Islet of Langerhans (tissue), 1 donor: ENCODE measurements around the gene MEX3D.

Experiments
- FAIRE-seq: peaks from one replicate; lab custom pipeline; 2011; peaks lifted over from hg19 to GRCh38; lab: Jason Lieb, UNC

Gene MEX3D

GRCh38 chr19:1568320-1569019 is at the start of gene MEX3D:
TSS of gene MEX3D (minus strand) at chr19:1568325. CDS start at chr19:1568058, 267 bp downstream.
- FAIRE-seq = no peak

- FAIRE-seq = no peak
Measured at GRCh38 chr19:1616875-1617274, 48.8 kb upstream of the MEX3D start.

GRCh38 chr19:1616396-1616795 is 48.3 kb upstream of the MEX3D start:
- no peak for FAIRE-seq

- no peak for FAIRE-seq
Measured at GRCh38 chr19:1615156-1615765, 47.1 kb upstream of the MEX3D start.

GRCh38 chr19:1613808-1614570 is 45.9 kb upstream of the MEX3D start:
- FAIRE-seq = no peak

- FAIRE-seq = no peak
Measured at GRCh38 chr19:1613146-1613545, 45.0 kb upstream of the MEX3D start.

- no peak for FAIRE-seq
Measured at GRCh38 chr19:1612114-1613086, 44.3 kb upstream of the MEX3D start.

- FAIRE-seq = no peak
Measured at GRCh38 chr19:1611353-1611752, 43.2 kb upstream of the MEX3D start.

- no peak for FAIRE-seq
Measured at GRCh38 chr19:1610579-1610978, 42.5 kb upstream of the MEX3D start.

- FAIRE-seq = no peak
Measured at GRCh38 chr19:1609680-1610474, 41.8 kb upstream of the MEX3D start.

GRCh38 chr19:1609103-1609396 is 40.9 kb upstream of the MEX3D start:
- no peak for FAIRE-seq

- no peak for FAIRE-seq
Measured at GRCh38 chr19:1608359-1609102, 40.4 kb upstream of the MEX3D start.

- no peak for FAIRE-seq
Measured at GRCh38 chr19:1606138-1606651, 38.1 kb upstream of the MEX3D start.

GRCh38 chr19:1605236-1606137 is 37.4 kb upstream of the MEX3D start, which contains the start of gene UQCR11:
TSS of gene UQCR11 (minus strand) at chr19:1605462. CDS start at chr19:1605409, 53 bp downstream.
- peak; percentile 88 for FAIRE-seq

- no peak for FAIRE-seq
Measured at GRCh38 chr19:1602091-1602707, 34.1 kb upstream of the MEX3D start.

- no peak for FAIRE-seq
Measured at GRCh38 chr19:1601613-1602064, 33.5 kb upstream of the MEX3D start.

- FAIRE-seq = no peak
Measured at GRCh38 chr19:1599460-1599846, 31.3 kb upstream of the MEX3D start.

- no peak for FAIRE-seq
Measured at GRCh38 chr19:1598777-1599459, 30.8 kb upstream of the MEX3D start.

GRCh38 chr19:1593501-1593772 is 25.3 kb upstream of the MEX3D start:
- no peak for FAIRE-seq
